GM21723 (cell line): ENCODE results near the gene NLRX1.
A peak's percentile ranks its signal among the peaks of the same experiment; 100 is the strongest.
"Not testable (repeated sequence)": the region's sequence is repeated elsewhere in the genome, so short reads cannot be mapped to it uniquely, and the experiment has no call there.

Experiments used
- ATAC-seq: cut with Tn5 transposase; IDR thresholded peaks from one replicate; pipeline ENCODE4 v1.9.1; 2021; ENCODE audit warnings: mild to moderate bottlenecking, moderate library complexity; ENCODE audit not compliant: unreplicated experiment

The NLRX1 gene

GRCh38 chr11:119181677-119182412 is 13.3 kb downstream of the NLRX1 start:
- no peak for ATAC-seq

DNA sequence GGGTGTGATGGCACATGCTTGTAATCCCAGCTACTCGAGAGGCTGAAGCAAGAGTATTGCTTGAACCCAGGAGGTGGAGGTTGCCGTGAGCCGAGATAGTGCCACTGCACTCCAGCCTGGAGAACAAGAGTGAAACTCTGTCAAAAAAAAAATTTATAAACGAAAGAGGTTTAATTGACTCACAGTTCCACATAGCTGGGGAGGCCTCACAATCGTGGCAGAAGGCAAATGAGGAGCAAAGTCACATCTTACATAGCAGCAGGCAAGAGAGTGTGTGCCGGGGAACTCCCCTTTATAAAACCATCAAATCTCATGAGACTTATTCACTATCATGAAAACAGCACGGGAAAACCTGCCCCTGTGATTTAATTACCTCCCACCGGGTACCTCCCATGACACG is 15.9 kb downstream of the NLRX1 start:
- not testable (repeated sequence) for ATAC-seq

GRCh38 chr11:119185981-119186634 is 17.6 kb downstream of the NLRX1 start:
- ATAC-seq, result no peak

DNA sequence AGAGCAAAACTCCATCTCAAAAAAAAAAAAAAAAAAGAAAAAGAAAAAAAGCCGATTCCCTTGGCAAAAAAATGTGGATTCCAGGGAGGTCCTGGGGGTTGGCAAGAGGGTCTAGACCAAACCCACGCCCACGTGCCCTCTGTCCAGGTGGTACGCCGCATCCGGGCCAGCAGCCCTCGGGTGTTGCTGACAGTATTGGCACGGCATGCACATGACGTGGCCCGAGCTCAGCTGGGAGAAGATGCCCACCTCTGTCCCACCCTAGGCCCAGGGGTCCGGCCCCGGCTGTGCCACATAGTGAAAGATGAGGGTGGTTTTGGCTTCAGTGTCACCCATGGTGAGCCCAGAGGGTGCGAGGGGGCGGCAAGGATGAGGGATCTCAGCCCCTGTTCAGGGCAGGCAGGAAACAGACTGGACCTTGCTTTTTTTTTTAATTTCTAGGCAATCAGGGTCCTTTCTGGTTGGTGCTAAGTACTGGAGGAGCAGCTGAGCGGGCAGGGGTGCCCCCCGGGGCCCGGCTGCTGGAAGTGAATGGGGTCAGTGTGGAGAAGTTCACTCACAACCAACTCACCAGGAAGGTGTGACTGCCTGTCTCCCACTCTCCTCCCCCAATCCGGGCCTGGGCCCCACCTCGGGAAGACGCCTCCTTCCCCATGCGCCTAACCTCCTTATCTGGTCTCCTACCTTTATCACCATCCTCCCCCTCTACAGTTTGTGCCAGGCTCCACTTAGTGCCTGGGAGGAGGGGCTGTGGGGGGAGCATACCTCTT is 18.8 kb downstream of the NLRX1 start:
- ATAC-seq, result no peak

DNA sequence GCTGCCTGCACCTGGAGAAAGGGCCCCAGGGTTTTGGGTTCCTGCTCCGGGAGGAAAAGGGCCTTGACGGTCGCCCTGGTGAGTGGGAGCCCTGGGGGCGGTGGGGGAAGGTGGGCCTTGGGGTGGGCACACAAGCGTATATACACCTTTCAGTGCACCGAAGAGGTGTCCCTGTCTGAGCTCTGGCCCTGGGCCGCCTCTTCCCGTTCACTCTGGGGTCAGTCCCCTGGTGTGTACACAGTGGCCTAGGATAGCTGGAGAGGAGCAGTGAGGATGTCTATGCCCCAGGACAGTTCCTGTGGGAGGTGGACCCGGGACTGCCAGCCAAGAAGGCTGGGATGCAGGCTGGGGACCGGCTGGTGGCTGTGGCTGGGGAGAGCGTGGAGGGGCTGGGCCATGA is 19.5 kb downstream of the NLRX1 start:
- ATAC-seq, result no peak

DNA sequence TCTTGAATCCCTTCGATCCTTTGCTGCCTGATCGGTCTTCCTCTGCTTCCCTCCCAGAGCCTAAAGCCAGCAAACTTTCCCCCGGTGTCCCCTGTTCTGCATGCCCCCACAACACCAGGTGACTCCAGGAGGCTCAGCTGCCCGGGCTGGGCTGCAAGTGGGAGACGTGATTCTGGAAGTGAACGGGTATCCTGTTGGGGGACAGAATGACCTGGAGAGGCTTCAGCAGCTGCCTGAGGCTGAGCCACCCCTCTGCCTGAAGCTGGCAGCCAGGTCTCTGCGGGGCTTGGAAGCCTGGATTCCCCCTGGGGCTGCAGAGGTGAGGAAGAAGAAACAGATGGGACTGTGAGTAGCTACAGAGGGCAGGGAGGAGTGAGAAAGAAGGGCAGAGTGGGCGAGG is 20.4 kb downstream of the NLRX1 start:
- ATAC-seq, result no peak

DNA sequence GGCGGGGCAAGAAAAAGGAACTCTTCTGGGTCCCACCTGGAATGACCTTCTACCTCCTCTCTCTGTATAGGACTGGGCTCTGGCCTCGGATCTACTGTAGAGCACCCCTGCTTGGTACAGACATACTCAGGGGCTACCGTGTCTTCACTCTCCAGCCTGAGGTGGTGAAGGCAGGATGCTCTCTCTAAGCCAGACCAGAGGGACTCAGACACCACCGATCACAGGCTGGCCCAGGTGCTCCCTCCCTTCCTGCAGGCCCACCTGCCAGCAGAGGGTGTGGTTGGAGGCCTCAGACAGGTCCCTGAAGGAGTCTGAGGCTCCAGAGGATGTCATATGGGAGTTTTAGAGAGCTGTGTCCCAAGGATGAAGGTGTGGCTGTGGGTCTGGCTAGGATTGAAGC is 20.9 kb downstream of the NLRX1 start:
- no peak for ATAC-seq

GRCh38 chr11:119190531-119190930 is 22.0 kb downstream of the NLRX1 start:
- no peak for ATAC-seq

DNA sequence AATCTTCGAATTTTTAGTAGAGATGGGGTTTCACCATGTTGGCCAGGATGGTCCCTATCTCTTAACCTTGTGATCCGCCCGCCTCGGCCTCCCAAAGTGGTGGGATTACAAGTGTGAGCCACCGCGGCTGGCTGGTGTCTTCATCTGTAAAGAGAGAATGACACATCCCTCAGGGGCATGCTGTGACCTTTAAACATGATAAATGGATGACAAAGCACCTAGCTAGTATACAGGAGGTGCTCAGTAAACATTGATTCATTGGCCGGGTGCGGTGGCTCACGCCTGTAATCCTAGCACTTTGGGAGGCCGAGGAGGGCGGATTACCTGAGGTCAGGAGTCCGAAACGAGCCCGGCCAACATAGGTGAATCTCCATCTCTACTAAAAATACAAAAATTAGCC is 22.7 kb downstream of the NLRX1 start:
- ATAC-seq, result not testable (repeated sequence)

GRCh38 chr11:119192111-119192510 is 23.6 kb downstream of the NLRX1 start:
- ATAC-seq, result no peak

GRCh38 chr11:119193001-119193400 is 24.5 kb downstream of the NLRX1 start:
- ATAC-seq, result no peak

DNA sequence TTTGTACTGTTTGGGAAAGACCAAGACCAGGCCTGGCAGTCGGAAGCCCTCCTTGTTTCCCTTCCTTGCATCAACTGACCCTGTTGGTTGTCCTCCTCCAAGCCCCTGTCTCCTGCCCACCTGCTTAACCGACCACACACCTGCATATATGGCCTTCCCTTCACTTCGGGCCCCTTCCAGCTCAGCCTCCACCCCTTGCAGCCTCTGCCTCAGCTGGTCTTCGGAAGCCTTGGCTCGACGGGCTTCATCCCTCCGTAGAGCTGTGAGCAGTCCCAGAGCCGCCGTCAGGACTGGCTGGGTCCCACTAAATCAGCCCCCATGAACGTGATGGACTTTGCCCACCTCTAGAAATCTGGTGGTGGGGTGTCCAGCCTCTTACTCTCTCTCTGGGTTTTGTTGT is 25.1 kb downstream of the NLRX1 start:
- no peak for ATAC-seq

GRCh38 chr11:119194811-119195440 is 26.4 kb downstream of the NLRX1 start:
- ATAC-seq, result no peak

DNA sequence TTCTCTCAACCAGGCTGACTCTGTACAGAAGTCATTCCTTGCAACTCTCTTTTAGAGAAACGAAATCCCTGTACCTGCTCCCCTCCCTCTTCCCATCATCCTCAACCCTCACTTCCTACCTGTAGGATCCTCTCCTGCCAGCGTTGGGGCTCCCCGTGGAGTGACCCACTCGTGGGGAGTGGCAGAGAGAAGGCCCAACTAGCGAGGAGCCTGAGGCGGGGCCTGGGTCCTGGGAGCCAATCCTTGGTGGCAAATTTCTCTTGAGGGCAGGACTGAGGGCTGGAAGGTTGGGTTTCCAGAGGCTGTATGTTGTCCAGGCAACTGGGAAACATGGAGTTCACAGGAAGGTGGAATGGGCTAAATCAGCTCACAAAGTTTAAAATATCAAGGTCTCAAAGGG is 27.2 kb downstream of the NLRX1 start:
- no peak for ATAC-seq

DNA sequence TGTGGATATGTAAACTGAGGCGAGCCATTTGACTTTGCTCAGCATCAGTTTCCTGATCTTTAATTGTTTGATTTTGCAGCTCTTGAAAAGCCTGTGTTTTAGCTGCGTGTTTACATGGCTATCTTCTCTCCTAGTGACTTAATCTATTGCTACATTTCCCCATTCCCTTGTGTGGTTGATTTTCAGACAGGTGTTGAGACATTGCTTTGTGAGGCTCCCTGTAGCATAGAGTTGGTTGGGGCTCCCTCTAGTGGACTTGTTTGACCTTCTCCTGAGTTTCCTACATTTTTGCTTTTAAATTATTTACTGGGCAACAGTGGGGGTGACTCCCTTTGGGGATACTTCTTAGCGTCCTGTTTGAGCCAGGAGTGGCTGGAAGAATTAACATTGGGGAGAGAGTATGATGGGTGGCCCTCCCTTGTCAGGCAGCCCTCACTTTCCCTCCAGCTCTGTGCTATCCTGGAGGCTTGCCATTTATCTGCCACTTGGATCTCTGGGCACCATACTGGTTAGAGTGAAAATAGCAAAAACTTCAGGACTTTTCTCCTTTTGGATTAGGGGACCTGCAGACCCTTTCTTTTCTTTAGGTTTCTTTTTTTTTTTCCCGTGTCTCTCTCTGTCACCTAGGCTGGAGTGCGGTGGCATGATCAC is 28.4 kb downstream of the NLRX1 start:
- ATAC-seq, result peak; percentile 85

GRCh38 chr11:119198925-119199324 is 30.4 kb downstream of the NLRX1 start:
- ATAC-seq, result no peak

GRCh38 chr11:119201236-119201635 is 32.7 kb downstream of the NLRX1 start:
- ATAC-seq, result not testable (repeated sequence)

GRCh38 chr11:119202554-119202953 is 34.0 kb downstream of the NLRX1 start:
- ATAC-seq, result no peak

DNA sequence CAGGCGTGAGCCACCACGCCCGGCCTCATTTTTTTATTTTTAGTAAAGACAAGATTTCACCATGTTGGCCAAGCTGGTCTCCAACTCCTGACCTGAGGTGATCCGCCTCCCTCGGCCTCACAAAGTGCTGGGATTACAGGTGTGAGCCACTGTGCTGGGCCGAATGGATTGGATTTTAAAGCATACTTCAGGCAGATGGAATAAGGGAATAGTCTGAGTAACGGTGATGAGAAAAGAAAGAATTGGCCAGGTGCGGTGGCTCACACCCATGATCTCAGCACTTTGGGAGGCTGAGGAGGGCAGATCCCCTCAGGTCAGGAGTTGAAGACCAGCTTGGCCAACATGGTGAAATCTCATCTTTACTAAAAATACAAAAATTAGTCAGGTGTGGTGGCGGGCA is 35.5 kb downstream of the NLRX1 start:
- no peak for ATAC-seq

GRCh38 chr11:119205080-119205479 is 36.6 kb downstream of the NLRX1 start:
- no peak for ATAC-seq
